ENCODE data around the gene SHB.

Gene SHB

DNA sequence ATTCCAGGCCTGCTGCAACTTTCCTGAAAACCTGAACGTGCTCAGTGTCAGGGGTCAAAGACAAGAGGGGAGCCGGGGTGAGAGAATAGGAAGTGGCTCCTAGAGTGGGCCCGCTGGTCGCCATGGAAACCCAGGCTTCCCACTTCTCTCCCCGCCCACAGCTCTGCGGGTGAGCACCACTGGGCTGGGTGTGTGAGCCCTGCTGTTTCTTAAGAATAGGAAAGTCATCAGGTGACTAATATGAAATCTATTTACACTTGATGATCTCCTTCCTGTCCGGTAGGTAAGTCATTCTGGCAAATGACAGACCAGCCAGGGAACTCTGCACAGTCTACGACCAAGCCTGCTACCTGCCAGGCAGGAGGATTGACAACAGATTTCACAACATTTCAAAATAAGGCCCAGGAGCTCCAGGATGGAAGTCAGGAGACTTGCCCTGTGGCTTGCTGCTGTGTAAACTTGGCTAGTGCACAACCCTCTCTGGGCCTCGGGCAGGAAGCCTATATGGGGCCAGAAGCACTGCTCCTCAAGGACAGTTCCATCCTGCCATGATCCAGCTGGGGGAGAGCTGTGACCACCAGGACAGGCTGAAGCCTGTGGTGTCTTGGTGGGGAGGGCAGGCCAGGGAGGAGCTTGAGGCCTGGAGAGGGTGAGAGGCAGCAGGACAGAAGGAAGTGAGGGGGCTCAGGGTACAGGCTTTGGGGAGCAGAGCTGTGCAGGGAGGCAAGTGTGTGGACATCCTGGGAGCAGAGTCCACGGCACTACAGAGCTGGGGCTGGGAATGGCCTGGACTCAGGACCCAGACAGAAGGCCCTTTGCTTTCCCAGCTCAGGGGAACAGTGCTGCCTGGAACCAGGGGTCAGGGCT, 60.6 kb downstream of the SHB start:
- DNase-seq (ENCODE audit: low read depth), result no peak

DNA sequence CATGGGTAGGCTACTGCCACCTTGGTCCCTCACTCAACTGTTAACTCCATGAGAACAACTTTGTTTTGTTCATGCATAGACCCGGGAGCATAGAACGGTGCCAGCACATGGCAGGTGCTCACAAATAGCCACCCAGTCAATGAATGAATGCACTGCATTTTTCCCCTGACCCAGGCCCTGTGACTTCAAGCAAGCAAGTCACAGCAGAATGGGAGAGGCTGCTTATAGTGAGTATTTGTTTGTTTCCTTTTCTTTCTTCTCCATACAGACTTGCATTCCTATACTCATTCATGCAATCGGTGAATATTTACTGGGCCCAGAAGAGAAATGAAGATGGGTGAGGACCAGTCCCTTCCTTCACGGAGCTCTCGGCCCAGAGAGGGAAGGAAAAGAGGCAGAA, 62.0 kb downstream of the SHB start:
- no peak for DNase-seq (ENCODE audit: low read depth)

DNA sequence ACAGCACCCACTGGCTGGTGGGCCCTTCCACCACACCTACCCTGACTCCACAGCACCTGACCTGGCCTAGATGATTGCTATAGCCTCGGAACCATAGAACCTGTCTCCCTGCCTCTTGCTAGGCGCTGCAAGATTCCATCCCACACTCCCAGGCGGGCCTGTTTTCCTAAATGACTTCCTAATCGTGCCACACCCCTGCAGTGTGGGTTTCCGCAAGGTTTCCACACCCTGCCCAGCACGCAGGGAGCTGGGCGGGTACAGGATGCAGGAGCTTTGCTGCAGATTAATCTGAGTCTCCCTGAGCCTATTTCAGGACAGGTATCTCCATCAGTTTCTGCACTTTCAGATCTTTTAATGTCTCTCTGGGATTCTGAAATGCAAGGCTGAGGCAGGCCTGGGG, 62.9 kb downstream of the SHB start:
- DNase-seq (ENCODE audit: low read depth), result no peak

DNA sequence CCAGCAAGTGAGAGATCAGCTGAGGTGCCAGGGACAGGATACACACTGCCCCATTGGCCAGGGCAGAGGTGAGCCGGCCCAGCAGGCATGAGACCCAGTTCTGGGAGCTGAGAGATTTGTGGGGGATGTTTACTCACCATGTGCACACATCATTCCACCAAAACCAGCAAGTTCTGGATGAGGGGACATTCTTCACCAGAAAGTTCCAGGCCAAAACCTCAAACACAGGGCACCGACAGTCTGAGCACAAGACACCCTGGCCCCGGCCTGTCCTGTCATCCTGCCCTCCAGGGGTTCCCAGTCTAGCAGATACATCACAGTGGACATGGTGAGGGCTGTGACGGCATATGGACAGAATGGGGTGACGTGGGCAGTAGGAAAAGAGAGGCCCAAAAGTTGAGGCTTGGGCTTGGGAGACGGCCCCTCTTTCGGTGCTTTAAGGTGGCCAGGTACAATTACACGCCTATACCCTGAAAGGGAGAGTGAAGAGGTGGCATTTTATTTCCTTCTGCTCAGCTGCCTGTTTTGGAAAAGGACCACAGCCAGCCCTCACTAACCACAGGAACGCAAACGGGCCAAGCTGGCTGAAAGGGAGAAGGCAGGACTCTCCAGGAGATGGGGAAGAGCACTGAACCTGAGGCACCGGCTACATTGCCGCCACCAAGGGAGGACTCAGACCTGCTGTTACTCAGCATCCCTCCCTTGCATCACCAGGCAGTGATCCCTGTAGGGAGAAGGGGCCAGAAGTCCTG, 64.0 kb downstream of the SHB start:
- DNase-seq (ENCODE audit: low read depth), result no peak

DNA sequence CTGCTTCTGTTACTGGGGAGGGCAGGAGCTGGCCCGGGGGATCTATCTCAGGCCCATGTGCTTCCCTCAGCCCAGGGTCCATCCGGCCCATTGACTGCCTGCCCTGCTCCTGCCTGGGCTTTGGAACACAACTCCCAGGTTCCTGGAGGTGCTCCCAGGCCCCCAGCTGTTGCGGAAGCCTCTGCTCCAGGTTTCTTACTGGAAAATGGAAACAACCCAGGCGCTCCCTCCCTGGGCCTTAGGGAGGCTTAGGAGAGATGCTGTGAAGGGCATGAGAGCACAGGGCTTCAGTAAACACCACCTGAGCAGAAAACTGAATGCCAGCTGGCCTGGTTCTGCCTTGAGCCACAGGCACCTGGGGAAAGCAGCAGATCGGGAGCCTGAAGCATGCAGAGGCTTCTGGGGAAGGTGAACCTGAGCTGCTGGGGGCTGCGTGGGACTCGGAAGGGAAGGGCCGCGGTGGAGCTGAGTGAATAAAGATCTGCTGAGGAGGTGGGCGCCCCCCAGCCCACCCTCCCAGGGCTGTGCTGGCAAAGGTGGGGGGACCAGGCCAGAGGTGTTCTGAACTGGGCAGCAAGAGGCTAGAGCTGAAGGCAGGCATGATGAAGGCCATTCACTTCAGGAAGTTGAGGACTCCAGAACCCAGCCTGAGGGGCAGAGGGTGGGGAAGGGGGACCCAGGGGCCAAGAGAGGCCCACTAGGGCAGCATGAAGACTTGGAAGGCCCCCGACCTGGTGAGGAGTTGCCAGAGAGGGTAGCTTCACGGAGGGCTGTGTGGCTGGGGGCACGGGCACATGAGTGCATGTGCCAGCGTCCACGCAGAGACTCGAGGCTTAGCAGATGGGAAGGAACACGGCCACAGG, 64.8 kb downstream of the SHB start:
- no peak for DNase-seq (ENCODE audit: low read depth)

DNA sequence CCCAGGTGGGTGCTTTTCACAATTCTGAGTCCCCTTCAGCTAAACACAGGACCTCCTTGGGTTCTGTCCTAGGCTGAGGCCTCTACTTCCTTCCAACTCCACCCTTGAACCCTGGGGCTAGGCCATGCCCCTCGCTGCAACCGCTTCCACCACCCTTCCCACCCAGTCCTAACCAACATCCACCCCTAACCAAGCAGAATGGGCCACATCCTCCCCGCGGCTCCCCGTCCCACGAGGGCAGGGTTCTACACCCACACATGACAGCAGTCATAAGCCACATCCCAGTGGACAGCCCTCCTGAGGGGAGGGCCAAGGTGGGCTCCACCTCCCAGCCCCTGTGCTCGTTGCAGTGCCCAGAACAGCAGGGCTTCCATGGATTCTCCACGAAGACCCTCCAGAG, 65.8 kb downstream of the SHB start:
- DNase-seq (ENCODE audit: low read depth), result no peak

DNA sequence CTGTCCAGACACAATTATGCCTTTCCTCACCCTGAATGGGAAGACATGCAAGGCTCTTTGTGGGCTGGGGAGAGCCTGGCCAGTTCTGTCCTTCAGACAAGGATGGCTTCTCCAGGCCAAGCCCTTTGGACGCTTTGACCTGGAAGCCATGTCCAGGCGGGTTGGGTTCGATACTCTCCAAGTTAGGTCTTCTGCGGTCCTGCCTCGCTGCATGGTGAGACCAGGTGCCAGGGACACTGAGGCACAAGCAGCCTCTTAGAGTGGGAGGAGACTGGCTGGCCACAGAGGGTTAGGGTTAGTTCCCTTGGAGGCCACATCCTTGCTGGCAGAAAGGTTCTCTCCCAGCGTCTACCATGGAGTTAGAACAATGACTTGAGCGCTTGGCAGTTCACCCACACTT, 67.6 kb downstream of the SHB start:
- no peak for DNase-seq (ENCODE audit: low read depth)

DNA sequence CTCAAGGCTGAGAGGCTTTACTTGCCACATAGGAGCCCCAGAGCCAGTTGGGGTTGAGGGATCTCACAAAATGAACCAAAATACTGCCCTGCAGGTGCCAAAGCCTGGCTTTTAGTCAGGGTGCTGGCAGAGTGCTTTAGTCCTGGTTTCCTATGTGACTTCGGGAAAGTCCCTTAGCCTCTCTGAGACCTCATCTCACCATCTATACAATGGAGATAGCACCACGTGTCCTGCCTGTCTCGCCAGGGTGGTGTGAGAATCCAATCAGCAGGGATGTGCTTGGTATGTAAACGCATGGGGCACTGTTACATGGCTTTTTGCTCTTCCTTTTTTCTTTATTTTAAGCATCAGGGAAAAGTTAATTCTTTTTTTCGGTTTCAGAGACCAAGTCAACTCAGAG, 68.3 kb downstream of the SHB start:
- DNase-seq (ENCODE audit: low read depth), result no peak

DNA sequence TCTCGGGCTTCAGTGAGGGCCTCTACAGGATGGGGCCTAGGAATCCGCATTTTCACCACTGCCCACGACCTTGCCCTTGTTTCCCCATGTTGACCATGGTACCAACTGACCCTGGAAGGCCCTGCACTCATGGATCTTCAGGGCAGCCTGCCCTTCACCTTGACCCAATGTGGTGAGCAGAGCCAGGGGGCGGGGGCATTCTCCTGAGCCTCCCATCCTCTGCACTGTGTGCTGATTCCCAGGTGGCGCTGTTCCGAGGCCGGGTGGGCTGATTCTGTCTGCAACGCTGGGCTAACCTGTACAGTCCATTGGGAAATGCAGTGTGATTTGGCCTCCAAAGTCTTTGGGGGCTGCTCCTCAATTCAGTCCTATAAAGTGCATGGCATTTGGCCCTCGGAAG, 68.7 kb downstream of the SHB start:
- no peak for DNase-seq (ENCODE audit: low read depth)

DNA sequence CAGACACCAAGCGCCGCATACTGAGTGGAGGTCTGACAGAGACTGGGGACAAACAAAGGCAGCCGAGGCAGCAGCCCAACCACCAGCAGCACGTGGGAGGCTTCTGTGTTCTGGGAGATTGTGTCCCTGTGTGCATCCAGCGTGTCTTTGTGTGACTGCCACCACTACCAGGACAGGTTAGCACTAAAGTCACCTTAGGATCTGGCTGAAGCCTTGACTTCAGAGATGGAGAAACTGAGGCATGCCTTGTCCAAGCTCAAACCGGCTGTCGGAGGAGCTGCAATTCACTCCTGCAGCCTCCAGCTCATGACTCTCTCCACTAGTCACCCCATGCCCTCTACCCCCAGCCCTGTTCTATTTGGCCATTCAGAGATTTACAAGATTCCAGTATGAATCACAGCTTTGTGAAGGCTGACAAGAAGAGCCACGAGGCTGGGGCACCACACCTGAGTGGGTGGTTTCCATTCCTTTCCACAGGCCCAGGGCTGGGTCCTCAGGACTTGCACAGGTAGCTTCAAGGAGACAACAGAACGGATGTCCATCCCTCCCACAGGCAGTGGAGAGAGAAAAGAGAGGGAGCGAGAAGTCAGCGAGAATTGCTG, 69.3 kb downstream of the SHB start:
- DNase-seq (ENCODE audit: low read depth), result no peak

DNA sequence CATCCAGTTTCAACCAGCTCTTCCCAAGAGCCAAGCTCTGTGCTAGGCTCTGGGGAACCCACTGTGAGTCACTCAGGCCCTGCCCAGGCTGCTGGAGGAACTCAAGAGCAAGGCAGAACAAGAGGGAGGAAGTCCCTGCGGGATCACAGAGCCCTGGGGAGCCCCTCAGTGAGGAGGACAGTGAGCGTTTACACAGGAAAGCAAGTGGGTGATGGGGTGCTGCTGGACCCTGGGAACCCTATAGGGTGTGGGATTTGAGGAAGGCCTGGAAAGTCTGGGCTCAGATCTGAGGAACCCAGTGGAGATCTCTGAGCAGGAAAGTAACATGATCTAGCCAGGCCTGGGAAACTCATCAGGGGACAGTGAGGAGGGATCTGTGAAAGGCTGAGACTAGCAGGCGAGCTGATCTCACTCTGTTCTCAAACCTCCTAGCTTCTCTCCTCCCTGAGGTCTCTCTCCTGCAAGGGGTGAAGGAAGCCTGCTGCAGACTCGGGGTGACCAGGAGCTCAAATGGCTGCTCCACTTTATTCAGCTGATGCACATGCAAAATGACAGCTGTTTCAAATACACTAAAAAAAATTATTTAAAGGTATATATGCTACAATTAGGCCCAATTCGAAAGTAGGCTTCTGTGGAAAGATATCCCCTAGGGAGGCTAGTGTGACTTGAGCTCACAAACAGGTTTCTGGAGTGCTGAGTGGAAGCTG, 70.0 kb downstream of the SHB start:
- DNase-seq (ENCODE audit: low read depth), result no peak

DNA sequence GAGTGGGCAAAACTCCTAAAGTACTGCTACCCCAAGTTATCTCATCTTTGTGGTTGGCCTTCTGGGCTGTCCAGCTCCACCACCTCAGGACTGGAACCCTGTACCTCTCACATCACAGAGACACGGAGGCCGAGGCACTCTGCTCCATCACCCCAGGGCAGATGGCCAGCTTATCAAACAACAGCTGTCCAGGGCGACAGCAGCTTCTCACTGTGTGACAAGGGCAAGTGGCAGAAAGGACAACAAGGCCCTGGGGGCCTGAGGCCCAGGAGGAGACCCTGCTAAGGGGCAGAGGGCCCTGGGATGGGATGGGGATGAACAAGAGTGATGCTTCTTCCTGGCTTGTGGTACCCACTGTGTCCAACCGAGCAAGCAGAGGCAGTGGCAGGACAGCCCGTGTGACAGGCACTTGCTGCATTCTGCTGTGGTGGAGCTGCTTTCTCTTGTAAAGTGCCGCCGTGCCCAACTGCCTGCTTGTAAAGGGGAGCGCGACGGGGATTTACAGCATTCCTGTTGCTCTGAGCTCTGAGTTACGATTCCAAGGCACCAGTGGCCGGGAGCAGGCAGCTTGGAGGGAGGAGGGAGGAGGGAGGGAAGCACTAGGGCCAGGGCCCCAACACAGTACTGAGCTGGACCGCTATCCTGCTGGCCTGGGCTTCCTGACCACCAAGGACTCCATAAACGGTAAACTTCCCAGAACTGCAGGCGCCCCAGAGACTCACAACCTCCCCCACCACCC, 71.2 kb downstream of the SHB start:
- no peak for DNase-seq (ENCODE audit: low read depth)

DNA sequence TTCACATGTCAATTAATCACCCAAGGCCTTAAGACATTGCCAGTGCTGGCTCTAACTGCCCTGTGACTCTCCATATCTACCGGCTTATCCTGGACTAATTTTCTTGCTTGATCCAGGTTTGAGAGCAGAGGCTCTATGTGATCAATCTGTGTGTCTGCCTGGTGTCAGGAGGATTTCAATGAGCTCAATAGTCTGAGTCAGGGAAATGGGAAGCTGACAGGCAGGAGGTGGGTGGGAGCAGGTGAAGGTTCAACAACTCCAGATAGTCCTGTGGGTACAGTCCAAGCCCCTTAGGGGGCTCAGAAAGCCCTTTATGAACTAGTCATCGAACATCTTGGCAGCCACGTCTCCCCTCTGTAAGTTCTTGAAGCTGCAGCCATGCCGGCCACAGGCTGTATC, 72.2 kb downstream of the SHB start:
- DNase-seq (ENCODE audit: low read depth), result no peak

DNA sequence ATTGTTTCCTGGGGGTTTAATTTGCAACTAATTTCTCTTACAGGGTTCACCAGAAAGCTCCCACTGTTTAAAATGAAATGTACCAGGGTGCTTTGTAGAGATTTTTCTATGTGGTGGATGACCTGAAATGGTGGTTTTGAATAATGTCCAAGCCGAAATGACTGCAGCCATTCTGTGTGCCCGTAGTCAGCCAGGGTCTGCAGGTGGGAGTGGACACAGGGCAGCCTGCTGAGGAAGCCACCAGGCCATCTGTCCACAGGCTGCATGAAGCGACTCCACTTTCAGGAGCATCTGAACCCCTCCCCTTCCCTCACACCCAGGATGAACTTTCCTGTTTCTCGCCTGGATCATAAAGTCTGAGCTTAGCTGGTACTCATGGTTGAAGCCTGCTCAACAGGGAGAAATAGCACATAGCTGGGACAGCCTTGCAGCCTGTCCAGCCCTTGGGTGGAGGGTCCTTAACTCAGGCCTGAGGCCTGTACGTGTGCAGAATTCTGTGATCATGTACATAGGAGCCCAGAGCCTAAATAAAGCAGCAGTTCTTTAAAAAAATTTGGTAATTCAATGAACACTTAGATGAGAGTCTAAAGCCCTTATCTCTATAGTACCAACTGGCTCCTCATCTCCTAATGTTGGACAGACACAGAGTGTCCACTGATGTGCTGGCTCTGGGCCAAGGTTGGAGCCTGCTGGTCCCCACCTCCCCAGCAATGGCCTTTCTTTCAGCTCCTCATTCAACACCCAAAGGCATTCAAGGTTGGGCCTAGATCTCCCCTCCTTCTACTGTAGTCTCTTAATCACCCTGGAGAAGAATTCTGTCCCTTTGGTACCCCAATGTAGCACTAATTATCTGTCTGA, 72.8 kb downstream of the SHB start:
- DNase-seq (ENCODE audit: low read depth), result no peak

DNA sequence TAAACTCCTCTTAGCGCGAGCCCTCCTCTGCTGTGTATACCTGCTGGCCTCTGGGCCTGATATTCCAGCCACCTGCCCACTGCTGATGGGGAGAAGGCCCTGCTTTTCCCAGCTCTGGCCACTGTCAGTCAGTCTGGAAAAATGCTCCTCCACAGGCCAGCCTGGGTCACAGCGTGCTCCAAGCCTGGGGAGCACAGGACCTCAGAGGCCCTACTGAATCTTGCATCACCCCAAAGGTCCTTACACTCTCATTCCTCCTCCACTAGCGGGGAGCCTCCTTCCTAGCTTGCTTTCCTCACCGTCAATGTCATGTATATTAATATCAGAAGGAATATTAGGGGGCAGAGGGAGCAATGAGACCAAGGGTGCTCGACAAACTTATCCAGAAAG, 73.7 kb downstream of the SHB start:
- DNase-seq (ENCODE audit: low read depth), result no peak

DNA sequence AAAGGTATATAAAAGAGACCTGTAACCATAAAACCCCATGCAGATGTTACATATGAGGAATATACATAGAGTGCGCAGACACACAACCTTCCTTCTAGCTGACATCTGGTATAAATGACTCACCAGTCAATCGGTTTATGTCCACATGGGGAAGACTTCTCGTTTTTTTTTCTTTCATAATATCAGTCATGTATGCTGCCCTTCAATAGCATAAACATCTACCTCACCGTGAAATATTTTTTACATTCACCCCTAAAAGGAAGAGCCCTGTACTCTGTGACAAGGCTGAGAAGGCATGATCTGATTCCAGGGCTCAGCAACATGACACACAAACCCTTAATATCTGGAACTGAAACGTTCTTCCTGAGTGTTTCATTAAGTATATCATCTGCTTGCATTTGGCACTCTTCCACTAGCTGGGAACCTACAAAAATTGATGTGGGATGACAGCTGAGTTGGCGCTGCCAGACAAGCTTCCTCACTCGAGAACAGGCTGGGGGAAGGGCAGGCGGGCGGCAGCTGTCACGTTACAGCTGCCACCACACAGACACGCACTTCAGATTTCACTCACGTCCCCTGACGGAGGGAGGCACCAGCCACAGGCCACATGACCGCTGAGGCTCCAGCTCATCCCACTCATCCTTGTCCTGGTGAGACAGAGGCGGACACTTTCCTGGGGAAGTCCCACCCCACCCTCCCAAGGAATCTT, 74.2 kb downstream of the SHB start:
- DNase-seq (ENCODE audit: low read depth), result no peak

DNA sequence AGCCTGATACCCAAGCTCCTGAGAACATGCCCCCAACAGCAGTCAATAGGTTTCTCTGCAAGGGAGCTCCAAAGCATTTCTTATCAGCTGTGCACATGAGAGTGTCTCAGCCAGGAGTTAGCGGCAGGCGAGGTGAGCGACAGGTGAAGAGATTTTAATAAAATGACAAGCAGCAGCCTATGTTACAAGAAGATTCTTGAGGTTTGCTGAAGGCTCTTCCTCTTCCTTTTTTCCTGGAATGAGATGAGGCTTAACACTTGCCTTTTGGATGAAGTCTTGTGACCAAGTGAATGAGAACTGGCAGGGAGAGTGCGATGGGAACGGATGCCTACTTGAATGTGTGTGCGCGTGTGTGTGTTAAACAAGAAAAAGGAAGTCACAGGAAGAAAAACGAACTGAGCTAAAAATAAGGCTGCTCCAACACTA, 76.1 kb downstream of the SHB start:
- DNase-seq (ENCODE audit: low read depth), result no peak

DNA sequence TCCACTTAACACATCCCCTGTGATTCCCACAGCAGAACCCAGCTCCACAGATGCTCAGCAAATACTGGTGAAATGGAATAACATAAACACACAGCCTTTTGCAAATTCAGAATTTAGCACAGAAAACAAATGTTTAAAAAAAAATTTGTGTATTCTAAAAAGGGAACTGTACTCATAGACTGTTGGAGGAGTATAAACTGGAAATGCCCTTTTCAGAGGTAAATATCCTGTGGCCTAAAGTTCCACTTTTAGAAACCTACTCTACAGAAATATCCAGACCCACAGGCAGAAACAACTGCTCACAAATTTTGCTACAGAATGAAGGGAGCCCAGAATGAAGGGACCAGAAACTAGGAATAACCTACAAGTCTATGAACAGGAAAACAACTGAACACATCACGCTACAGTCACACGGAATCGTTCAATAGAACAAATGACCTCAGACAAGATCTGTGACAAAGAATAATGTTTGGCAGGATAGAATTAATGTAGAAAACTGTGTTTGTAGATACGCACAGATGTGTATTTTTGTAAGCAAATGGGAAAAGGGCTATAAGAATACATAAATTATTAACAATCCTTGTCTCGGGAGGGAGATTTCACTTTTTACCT, 78.5 kb downstream of the SHB start:
- no peak for DNase-seq (ENCODE audit: low read depth)

DNA sequence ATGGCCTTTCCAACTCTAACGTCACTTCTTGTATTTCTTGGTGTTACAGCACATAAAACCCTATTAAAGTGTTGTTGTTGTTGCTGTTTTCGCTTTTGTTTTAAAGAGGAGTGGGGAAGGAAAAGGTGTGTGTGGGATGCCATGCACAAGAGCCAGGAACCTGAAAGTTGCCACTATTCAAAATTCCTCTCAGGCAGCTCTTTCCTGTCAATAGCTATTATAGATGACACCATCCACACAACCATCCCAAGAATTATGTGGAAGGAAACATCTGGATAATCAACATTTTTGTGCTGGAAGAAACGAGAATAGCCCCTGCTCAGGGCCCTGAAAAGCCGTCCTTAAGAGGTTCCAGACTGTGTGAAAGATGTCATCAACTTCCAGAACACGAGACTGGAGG, 79.3 kb downstream of the SHB start:
- no peak for DNase-seq (ENCODE audit: low read depth)

All from T follicular helper cell (primary cell).